ENCODE results near the gene TXNDC11.

DNA sequence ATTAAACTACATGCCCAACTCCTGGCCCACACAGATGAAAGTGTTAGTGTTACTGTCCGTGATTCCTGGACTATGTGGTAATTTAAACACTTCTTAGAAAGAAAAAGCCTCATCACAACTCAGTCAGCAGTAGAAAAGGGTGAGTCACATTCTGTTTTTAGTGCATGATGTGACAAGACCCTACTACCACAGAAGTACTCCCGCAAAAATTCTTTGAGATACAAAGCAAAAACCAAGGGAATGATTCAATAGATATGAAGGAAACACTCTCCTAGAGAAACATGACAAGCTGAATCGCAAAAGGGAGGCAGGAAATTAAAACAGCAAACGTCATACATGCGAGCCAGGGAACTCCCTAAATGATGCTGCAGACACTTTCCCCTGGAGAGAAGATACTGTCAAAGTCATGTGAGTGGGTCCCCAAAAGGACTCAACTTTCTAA, 60.0 kb downstream of the TXNDC11 start:
- TF ChIP-seq HES2 (IDR thresholded peaks at IDR 0.05): no peak
- TF ChIP-seq NPAS2 (CRISPR knock-in tag; IDR thresholded peaks at IDR 0.05; ENCODE audit: borderline replicate concordance): no peak
- TF ChIP-seq HMGXB4 (CRISPR knock-in tag; IDR thresholded peaks at IDR 0.05; ENCODE audit: borderline replicate concordance): no peak
- no peak for TF ChIP-seq KDM5A (IDR thresholded peaks at IDR 0.05)
- TF ChIP-seq RAD21 (conservative IDR thresholded peaks at IDR 0.05 in 1 of 2, IDR thresholded peaks at IDR 0.05 in 1 of 2): no peak
- TF ChIP-seq SMC3 (IDR thresholded peaks at IDR 0.05): no peak

Data from A549 (cell line).